NCI-H1694 (cell line): Measurements from ENCODE around the gene TMEM147.
A peak's percentile ranks its signal among the peaks of the same experiment; 100 is the strongest.

Experiments
- DNase-seq: peaks from one replicate; lab custom pipeline; 2025; lab: John Stamatoyannopoulos, UW

TMEM147 gene

GRCh38 chr19:35545001-35545854, at the start of gene TMEM147:
Gene TMEM147 (plus strand): TSS chr19:35545626. CDS start chr19:35545740, 114 bp downstream.
- DNase-seq: peak; percentile 75

GRCh38 chr19:35497406-35497805, 48.0 kb upstream of the TMEM147 start:
- no peak for DNase-seq

GRCh38 chr19:35498220-35498619, 47.2 kb upstream of the TMEM147 start:
- DNase-seq: no peak

- DNase-seq: no peak
Observed at GRCh38 chr19:35498984-35499527, 46.4 kb upstream of the TMEM147 start.

GRCh38 chr19:35500611-35501010, 44.8 kb upstream of the TMEM147 start:
- no peak for DNase-seq

- no peak for DNase-seq
Observed at GRCh38 chr19:35501684-35502083, 43.7 kb upstream of the TMEM147 start.

GRCh38 chr19:35502751-35503150, 42.7 kb upstream of the TMEM147 start:
- no peak for DNase-seq

- DNase-seq: no peak
Observed at GRCh38 chr19:35506011-35506410, 39.4 kb upstream of the TMEM147 start.

- no peak for DNase-seq
Observed at GRCh38 chr19:35507561-35507960, 37.9 kb upstream of the TMEM147 start.

GRCh38 chr19:35508129-35508528, 37.3 kb upstream of the TMEM147 start:
- no peak for DNase-seq

- no peak for DNase-seq
Observed at GRCh38 chr19:35509018-35509652, 36.3 kb upstream of the TMEM147 start.

- peak; percentile 57 for DNase-seq
Observed at GRCh38 chr19:35509861-35510625, 35.4 kb upstream of the TMEM147 start.

- DNase-seq: no peak
Observed at GRCh38 chr19:35510626-35510964, 34.8 kb upstream of the TMEM147 start.

- no peak for DNase-seq
Observed at GRCh38 chr19:35511337-35511736, 34.1 kb upstream of the TMEM147 start.

- no peak for DNase-seq
Observed at GRCh38 chr19:35512831-35513627, 32.4 kb upstream of the TMEM147 start.

- no peak for DNase-seq
Observed at GRCh38 chr19:35513628-35514281, 31.7 kb upstream of the TMEM147 start, which contains the start of gene DMKN. Gene DMKN (minus strand): TSS chr19:35513649. CDS start chr19:35513475, 174 bp downstream.

GRCh38 chr19:35514282-35514809, 31.1 kb upstream of the TMEM147 start:
- no peak for DNase-seq

- no peak for DNase-seq
Observed at GRCh38 chr19:35516310-35516709, 29.1 kb upstream of the TMEM147 start.

GRCh38 chr19:35517342-35517741, 28.1 kb upstream of the TMEM147 start:
- DNase-seq: no peak

- no peak for DNase-seq
Observed at GRCh38 chr19:35518313-35518712, 27.1 kb upstream of the TMEM147 start.

- DNase-seq: no peak
Observed at GRCh38 chr19:35519291-35519690, 26.1 kb upstream of the TMEM147 start.
